HG03565 (cell line): ENCODE data around the gene BTBD9.

Experiments used
- ATAC-seq: cut with Tn5 transposase; IDR thresholded peaks from one replicate; pipeline ENCODE4 v1.9.1; 2021; ENCODE audit warnings: mild to moderate bottlenecking, moderate library complexity; ENCODE audit not compliant: unreplicated experiment

BTBD9 gene

DNA sequence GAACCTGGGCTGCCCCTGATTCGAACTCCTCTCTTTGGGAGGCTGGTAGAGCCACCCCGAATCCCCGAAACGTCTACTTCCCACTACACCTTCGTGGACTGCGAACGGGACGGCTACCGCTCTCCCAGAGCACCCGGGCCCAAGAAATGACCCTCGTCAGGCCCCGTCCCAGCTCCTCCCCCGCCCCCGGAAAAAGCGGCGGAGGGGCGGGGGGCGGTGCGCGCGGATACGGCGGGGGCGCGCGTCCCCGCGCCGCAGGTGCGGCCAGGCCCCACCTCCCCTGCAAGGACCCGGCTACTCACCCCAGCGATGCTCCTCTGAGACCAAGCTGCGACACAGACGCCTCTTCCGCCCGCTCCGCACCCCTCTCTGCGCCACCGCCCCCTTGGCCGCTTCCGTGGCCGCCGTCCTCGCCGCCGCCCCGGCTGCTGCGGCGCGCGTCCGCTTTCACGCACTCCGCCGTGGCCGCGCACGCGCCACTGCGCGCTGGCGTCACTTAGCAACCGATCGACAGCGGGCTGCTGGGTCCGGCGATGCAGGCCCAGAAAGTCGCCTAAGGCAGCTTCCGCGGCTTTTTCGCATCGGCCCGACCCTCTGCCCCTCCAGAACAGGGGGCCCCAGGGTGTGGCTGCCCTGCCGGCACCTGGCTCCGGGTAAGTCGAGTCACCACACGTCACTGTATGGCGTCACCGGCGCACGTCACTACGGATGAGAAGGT lies at the start of gene BTBD9:
TSS of gene BTBD9 (minus strand) at position 432 of the 718 bp plus-strand sequence.
- ATAC-seq = peak; percentile 65

DNA sequence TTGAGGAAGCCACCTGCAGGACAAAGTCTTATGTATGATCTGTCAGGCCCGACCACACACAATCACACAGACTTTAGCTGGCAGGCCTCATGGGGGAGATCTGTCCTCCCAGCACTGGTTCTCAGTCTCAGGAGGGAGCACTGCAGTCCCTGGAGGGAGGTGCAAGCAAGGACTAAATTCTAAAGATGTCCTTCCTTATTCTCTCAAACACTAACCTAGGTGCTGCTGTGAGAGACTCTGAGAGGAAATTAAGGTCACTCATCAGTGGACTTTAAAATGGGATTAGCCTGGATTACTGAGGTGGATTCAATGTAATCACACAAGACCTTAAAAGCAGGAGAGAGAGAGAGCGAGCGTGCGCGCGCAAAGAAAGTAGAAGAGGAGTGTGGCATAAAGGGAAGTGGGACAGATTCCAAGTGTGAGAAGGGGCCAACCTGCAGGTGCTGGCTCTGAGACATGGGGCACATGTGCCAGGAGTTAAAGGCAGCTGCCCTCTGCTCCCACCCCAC lies 48.9 kb upstream of the BTBD9 start:
- ATAC-seq = no peak

DNA sequence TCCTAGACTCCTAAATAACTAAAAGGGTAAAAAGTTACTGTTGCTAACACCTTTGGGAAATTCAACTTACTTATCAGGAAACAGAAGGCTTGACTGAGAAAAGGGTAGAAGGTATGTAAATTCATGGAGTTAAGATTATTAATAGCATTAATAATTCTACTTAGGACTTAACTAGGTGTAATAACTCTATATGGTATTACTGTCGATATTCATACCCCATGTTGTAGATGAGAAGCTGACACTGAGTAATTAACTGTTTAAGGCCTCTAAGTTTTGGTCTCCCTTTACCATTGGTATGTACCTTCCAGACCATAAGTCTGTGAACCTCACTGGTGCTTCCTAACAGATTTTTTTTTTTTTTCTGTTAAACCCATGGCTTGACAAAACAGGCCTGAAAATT lies 47.8 kb upstream of the BTBD9 start:
- ATAC-seq = no peak

DNA sequence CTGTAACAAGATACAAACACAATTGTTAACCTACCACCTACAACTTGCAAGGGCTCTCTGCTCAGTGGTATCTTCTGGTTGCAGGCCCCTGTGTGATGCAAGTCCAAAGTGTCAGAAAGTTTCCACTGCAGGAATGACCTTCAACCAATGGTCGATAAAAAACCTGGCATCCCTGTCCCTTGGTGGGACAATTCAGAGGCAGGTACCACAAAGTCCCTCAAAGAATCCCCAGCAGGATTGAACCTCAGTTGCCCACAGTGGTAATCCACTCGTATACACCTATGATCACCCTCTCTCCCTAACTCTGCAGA lies 47.3 kb upstream of the BTBD9 start:
- ATAC-seq = no peak

DNA sequence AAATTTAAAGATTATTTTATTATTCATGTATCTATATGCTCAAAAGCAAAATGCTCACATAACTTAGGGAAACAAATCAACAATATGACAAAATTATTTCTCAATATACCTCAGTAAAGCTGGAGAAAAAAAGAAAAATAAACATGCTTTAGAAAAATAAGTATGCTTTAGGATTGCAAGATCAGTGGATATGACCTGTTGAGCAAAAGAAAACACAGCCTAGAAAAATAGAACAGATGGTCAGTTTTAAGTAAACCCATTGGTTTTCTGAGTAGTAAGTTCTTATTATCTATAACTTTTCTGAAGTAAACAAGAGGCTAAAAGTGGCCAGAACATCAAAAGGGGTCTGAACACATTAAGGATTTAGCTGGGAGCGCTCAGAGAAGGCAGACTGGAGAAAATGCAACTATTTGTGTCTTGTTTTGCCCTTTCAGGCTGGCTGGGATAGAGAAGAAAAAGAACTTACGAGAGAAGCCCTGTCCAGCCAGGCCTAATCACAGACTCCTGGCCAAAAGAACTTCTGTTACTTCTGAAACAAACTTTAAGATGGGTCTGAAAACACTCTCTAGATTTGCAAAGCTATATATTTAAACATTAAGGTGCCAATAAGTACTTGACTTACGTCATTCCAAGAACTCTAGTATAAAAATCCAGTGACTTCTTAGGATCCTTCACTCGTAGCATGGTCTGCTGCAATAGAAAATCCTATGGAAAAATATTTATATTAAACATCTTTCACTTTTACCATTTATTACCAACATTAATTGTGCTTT lies 46.7 kb upstream of the BTBD9 start:
- ATAC-seq = no peak

DNA sequence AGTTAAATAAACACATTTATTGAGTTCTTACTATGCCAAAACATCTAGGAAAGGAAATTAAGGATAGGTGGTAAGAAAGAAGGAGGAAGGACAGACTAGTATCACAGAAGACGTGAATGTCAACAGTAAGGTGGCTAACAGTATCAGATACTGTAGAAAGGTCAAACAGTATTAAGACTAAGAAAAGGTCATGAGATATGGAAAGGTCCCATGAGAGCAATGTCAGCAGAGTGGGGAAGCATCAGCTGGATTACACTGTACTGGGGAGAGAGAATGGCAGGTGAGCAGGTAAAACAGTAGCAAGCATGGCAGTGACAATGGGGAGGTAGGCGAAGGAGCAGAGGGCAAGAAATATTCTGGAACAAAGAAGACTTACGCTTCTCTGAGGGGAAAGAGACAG lies 45.2 kb upstream of the BTBD9 start:
- no peak for ATAC-seq

DNA sequence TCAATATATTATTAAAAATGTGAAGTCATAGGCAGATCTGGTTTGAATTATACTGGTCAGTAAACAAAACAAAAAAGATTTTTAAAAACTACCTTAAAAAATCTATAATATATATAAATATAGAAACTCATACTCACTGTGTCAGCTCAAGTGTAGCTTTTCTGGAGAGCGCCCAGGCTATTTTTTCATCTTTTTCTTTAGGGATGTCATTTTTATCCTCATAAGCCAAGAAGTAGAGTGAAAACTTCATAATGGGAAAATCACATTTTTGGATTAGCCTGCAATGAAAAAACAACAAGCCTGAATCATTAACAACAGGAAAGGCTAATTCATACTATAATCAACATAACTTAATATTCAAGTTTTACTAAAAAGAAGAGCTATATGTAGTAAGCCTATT lies 44.5 kb upstream of the BTBD9 start:
- no peak for ATAC-seq

DNA sequence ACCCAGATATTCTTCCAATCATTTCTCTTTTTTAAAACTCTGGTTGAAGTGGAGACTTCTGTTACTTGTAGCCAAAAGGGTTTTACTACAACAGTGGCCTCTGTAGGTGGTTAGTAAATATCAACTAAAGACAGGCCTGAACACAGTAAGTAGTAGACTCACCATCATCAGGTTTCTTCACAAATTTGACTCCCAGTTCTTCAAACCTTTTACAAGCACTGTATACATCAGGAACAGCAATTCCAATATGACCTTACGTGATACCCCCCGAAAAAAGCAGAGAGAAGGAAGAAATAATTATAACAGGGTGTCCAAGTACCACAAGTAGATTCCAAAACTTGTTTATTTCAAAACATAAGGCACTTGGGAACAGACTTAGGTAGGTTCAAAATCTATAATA lies 42.1 kb upstream of the BTBD9 start:
- no peak for ATAC-seq

DNA sequence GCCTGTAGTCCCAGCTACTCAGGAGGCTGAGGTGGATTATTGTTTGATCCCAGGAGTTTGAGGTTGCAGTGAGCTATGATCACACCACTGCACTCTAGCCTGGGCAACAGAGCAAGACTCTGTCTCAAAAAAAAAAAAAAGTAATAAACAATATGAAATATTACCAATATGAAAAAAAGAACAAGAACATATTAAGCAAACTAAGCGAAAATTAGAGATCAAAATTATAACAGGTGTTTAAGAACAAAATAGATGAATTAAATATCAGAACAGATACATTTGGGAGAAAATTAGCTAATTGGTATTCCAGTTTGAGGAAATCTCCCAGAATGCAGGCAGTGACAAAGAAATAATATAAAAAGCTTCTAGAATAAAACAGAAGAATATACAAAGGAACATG lies 39.9 kb upstream of the BTBD9 start:
- ATAC-seq = no peak

DNA sequence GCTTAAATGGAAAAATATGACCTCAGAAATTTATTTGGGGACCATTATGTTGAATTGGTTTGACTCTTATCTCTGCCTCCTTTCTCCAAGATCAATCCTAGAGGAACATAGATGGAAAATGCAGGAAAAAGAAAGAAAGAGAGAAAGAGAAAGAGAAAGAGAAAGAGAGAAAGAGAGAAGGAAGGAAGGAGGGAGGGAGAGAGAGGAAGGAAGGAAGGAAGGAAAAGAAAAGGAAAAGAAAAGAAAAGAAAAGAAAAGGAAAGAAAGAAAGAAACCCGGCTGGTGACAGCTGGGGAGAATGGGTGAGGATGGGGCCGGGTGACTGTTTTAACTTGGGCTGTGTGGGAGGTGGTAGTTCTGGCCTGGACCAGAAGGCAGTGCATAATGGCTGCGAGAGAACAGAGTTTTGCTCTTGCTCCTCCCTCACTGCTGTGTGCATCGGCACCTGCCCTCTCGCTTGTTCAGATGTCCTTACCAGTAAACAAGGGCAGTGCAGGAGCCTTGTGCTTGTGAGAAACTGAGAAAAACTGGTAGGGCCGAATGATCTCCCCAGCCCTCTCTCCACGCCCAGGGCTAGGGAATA lies 38.5 kb upstream of the BTBD9 start:
- ATAC-seq = no peak

DNA sequence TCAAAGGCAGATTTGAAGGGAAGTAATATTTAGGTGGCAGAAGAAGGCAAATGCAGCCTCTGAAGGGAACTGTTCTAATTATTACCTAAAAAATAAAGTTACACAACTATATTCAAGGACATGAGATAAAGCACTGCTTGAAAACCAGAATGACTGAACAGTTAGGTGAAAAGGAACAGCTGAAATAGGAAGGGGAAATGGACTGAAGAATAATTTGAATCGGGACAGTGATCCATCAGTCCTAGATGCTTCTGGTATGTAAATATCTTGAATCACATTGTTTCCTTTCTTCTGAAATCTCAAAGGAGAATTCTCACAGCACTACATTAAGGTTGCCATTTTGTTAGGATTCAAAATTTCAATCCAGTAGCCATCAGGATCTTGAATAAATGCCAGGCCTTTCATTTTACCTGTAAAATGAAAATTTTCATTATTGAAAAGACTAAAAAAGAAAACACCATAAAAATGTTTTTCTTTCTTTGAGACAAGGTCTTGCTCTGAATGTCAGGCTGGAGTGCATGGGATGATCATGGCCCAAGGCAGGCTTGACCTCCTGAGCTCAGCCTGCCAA lies 37.3 kb upstream of the BTBD9 start:
- ATAC-seq = no peak

DNA sequence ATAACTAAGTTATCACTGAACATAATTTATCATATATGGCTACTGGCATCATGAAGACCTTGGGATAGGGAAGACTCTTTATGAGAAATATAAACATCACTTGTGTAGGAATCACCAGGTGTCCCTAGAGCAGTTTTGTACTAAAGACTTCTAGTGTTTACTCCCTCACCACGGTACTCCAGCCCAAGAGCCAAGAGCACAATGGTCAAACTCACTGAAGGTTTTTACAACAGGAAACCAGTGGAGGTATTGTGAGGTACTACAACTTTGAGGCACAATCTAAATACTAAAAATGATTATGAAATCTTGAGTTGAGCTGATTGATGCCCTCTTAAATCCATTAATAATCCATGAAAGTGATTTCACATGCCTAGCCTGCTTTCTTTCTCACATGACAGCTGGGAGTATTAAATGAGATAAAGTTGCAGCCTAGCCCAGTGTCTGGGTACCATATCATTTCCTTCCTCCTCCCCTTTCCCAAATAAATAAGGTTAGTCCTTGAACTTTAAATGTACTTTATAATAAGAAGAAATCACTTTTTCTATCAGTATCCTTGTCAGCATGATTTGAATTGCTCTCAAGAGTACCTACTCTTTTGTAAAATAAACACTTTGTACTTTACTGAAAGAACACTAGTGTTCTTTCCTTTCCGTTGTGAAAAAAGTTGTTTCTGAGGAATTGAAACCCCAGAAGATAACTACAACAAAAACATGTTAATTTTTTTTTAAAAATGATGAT lies 36.7 kb upstream of the BTBD9 start:
- no peak for ATAC-seq

DNA sequence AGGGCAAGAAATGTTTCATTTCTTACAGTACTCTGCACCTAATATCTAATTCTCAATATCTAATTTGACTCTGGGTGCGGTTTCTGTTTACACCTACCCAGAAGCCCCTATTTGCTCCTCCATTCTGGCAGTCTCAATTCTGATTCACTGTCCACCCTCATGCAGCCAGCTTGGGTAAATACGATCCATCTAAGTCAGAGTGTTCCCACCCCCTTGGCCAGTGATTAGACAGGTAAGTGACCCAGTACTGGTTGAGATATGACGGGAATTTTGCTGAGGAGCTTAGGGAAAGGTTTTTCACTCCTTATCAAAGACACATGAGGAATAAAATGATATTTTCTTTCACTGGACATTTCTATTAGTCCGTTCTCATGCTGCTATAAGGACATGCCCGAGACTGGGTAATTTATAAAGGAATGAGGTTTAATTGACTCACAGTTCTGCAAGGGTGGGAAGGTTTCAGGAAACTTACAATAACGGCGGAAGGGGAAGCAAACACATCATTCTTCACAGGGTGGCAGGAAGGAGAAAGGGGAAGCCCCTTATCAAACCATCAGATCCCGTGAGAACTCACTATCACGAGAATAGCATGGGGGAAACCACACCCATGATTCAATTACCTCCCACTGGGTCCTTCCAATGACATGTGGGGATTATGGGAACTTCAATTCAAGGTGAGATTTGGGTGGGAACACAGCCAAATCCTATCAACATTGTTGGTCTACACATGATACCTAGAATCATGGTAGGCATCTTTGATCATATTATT lies 33.9 kb upstream of the BTBD9 start:
- no peak for ATAC-seq

DNA sequence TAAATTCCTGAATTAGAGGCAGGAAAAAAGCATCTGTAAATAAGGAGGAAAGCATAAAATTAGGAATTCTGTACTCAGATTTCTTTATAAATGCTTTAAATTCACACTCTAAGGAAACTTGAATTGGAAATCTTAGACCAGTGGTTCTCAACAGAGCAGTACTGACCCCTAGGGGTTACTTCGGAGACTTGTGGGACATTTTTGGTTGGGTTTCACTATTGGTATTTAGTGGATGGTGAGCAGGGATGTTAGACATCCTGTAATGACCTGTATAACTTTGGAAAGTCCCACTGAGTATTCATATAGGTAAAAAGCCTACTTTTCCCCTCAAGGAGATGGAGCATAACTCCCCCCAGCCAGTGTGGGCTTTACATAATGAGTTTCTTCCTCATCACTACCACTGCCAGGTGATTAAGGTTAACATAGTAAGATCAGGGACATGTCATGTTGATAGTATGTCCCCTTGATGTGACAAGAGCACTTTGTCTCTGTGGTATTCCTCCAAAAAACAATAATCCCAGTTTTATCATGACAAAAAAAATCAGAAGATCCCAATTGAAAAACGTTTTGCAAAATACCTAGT lies 32.2 kb upstream of the BTBD9 start:
- ATAC-seq = peak; percentile 87

DNA sequence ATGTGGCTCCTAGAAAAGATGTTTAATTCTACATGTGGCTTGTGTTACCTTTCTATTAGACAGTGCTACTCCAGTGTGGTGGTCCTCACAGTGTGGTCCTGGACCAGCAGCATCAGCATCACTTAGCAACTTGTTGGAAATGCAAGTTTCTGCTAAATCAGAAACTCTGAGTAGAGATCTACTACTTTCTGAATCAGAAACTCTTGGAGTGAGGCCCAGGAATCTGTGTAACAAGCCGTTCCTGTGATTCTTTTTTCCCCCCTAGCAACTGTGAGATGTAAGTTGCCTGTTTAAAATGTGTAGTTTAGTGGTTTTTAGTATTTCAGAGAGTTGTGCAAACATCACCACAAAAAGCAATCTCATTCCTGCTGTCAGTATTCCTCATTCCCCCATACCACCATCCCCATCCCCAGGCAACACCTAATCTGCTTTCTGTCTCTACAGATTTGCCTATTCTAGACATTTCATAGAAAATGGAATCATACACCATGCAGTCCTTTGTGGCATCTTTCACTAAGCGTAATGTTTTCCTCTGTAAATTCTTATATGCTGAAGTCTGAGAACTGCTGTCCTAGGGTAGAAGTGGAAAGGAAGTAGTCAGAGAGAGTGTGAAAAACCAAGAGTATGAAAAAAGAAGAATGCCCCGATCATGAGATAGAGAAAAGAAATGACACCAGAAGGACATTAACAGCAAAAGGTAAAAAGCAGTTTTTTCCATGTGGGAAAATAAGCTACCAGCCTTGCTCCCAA lies 18.9 kb upstream of the BTBD9 start:
- no peak for ATAC-seq

DNA sequence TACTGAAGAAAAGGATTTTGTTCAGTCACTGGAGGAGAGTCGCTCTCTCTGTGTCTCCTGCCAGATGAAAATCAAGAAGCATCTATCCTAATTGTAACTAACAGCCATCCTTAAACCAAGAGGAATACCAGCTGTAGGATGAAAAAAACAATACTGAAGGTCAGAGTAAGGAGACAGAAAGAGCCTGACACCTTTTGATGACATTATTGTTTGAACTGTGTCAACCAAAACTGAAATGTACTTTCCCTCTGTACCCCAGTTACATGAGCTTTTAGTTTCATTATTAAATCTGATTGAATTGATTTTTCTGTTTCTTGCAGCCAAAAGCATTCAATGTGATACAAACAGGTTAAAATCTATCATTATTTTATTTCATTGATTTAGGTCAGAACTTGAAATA lies 17.2 kb upstream of the BTBD9 start:
- no peak for ATAC-seq

DNA sequence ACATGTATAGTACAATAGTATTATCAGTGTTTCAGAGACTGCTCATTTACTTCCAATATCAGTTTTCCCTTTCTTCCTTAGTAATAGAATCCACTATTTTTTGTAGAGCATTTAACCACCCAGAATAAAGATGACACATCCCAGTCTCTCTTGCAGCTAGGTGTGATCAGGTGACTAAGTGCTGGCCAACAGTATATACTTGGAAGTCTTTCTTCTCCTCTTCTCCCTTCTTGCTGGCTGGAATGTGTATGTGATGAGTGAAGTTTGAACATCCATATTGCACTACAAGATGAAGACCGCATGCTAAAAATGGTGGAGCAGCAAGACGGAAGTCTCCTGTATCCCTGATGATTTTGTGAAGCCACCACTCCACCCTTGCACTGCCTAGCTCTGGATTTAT lies 14.5 kb upstream of the BTBD9 start:
- no peak for ATAC-seq

DNA sequence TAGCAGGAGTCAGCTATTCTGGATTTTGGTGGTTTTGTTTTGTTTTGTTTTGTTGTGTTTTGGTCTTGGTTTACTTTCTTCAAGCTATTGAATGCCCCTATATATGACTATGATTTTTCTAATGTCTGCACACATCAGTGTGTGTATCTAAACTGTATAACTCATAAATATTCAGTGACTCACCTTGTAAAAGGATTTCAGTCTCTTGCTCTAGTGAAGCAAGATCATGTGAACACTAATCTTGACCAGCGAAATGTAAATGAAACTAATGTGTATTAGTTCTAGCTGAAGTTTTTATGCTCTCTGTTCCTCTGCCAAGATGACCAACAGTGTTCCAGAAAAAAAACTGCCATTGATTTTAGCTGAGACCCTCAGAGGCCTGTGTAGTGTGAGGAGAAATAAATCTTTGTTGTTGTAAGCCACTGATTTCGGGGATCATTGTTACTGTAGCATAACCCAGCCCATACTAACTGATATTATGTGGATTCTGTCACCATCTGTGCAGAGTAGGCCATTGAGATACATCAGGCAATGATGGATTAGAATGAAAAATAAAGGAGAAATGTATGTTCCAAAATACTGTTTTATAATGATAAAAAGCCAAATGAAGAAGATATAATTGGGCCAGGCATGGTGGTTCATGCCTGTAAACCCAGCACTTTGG lies 11.5 kb upstream of the BTBD9 start:
- ATAC-seq = no peak
